Measurements from ENCODE around the gene ST14.

GRCh38 chr11:130190371-130190881 lies 30.8 kb downstream of the ST14 start:
- TF ChIP-seq EZH2 (IDR thresholded peaks at IDR 0.05) (no peak), POLR2AphosphoS5 (IDR thresholded peaks at IDR 0.05; ENCODE audit: borderline replicate concordance, low read depth, low read length) (no peak)

Measured in SK-N-MC (cell line).